GM19467 (cell line): ENCODE measurements around the gene AKT1.
"Not testable (repeated sequence)": the region's sequence is repeated elsewhere in the genome, so short reads cannot be mapped to it uniquely, and the experiment has no call there.

Source experiments
- ATAC-seq: cut with Tn5 transposase; IDR thresholded peaks from one replicate; pipeline ENCODE4 v1.9.1; 2021; ENCODE audit warnings: mild to moderate bottlenecking, moderate library complexity; ENCODE audit not compliant: unreplicated experiment

The AKT1 gene

GRCh38 chr14:104741108-104741802 lies 54.3 kb downstream of the AKT1 start:
- no peak for ATAC-seq

GRCh38 chr14:104739546-104740516 lies 55.7 kb downstream of the AKT1 start:
- ATAC-seq: no peak

GRCh38 chr14:104739026-104739425 lies 56.5 kb downstream of the AKT1 start:
- ATAC-seq: no peak

- ATAC-seq: no peak
Observed at GRCh38 chr14:104738375-104739019, 57.1 kb downstream of the AKT1 start.

GRCh38 chr14:104735830-104736642 lies 59.5 kb downstream of the AKT1 start:
- ATAC-seq: no peak

- ATAC-seq: no peak
Observed at GRCh38 chr14:104734991-104735779, 60.4 kb downstream of the AKT1 start.

- ATAC-seq: no peak
Observed at GRCh38 chr14:104734601-104734990, 61.0 kb downstream of the AKT1 start.

GRCh38 chr14:104734051-104734587 lies 61.4 kb downstream of the AKT1 start:
- no peak for ATAC-seq

GRCh38 chr14:104732931-104733681 lies 62.4 kb downstream of the AKT1 start:
- ATAC-seq: no peak

GRCh38 chr14:104732355-104732804 lies 63.2 kb downstream of the AKT1 start:
- no peak for ATAC-seq

GRCh38 chr14:104731320-104732294 lies 63.9 kb downstream of the AKT1 start:
- no peak for ATAC-seq

- no peak for ATAC-seq
Observed at GRCh38 chr14:104730487-104730886, 65.1 kb downstream of the AKT1 start.

- no peak for ATAC-seq
Observed at GRCh38 chr14:104729835-104730181, 65.7 kb downstream of the AKT1 start.

GRCh38 chr14:104729176-104729834 lies 66.2 kb downstream of the AKT1 start:
- ATAC-seq: not testable (repeated sequence)

GRCh38 chr14:104728631-104729030 lies 66.9 kb downstream of the AKT1 start:
- no peak for ATAC-seq

- no peak for ATAC-seq
Observed at GRCh38 chr14:104726600-104727451, 68.7 kb downstream of the AKT1 start.
